Measurements from ENCODE around the gene CXCR5.
"Not testable (repeated sequence)": the region's sequence is repeated elsewhere in the genome, so short reads cannot be mapped to it uniquely, and the experiment has no call there.

The CXCR5 gene, protein sequence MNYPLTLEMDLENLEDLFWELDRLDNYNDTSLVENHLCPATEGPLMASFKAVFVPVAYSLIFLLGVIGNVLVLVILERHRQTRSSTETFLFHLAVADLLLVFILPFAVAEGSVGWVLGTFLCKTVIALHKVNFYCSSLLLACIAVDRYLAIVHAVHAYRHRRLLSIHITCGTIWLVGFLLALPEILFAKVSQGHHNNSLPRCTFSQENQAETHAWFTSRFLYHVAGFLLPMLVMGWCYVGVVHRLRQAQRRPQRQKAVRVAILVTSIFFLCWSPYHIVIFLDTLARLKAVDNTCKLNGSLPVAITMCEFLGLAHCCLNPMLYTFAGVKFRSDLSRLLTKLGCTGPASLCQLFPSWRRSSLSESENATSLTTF

DNA sequence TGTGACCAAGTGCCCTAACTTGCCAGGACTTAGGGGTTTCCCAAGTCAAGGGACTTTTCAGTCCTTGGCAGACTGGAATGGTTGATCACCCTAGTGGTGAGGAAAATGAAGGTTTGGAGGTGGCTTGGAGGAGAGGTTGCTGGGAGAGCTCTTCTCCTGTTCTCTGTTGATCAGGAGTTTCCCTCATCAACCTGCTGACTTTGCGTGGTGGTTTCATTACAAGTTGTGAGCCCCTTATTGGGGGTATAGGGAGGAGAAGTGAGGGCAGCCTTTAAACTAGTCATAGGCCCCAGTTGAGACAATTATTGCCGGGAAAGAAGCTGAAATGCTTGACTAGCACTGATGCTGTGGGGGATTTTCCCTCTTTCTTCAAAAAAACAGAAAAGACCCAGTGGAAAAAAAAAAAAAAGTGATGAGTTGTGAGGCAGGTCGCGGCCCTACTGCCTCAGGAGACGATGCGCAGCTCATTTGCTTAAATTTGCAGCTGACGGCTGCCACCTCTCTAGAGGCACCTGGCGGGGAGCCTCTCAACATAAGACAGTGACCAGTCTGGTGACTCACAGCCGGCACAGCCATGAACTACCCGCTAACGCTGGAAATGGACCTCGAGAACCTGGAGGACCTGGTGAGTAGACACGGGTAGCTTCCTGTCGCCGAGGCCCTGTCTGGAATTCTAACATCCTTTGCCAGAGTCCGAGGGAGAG, at the start of gene CXCR5:
Gene CXCR5 (plus strand): TSS at position 525 of the 704 bp plus-strand sequence. CDS start 50 bp downstream, at position 575.
- TF ChIP-seq, protein P1, sequence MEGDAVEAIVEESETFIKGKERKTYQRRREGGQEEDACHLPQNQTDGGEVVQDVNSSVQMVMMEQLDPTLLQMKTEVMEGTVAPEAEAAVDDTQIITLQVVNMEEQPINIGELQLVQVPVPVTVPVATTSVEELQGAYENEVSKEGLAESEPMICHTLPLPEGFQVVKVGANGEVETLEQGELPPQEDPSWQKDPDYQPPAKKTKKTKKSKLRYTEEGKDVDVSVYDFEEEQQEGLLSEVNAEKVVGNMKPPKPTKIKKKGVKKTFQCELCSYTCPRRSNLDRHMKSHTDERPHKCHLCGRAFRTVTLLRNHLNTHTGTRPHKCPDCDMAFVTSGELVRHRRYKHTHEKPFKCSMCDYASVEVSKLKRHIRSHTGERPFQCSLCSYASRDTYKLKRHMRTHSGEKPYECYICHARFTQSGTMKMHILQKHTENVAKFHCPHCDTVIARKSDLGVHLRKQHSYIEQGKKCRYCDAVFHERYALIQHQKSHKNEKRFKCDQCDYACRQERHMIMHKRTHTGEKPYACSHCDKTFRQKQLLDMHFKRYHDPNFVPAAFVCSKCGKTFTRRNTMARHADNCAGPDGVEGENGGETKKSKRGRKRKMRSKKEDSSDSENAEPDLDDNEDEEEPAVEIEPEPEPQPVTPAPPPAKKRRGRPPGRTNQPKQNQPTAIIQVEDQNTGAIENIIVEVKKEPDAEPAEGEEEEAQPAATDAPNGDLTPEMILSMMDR (IDR thresholded peaks at IDR 0.05; ENCODE audit: insufficient read depth, missing control alignments) = no peak
- DNase-seq (ENCODE audit: insufficient read length, low spot score) (no peak), FAIRE-seq (no peak)

DNA sequence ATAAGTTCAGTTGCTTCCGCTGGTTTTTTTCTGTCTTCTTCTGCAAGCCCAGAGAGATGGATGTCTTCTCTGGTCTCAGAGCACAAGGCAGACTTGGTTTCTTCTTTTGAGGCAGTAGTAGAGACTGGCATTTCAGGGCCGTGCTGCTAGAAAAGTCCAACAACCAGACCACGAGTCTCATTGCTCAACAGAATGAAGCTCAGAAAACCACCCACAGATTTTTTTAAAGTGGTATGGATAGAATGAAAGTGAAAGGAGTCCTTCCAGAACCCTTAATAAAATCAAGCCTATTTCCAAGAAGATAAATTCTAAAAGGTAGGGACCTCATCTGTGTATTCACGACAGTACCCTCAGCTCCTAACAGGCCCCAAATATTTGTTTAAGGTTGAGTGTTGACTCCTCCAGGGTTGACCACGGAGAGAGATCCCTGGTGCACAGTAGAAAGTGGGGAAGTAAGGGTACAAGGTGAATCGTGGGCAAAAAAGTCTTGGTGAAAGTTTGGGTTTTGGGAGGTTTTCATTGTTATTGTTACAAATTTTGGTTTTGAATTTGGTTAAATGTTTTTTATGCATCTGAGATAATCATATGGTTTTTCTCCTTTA, 49.2 kb upstream of the CXCR5 start:
- TF ChIP-seq, protein P1 (IDR thresholded peaks at IDR 0.05; ENCODE audit: insufficient read depth, missing control alignments) = no peak
- no peak for DNase-seq (ENCODE audit: insufficient read length, low spot score)
- FAIRE-seq = no peak

DNA sequence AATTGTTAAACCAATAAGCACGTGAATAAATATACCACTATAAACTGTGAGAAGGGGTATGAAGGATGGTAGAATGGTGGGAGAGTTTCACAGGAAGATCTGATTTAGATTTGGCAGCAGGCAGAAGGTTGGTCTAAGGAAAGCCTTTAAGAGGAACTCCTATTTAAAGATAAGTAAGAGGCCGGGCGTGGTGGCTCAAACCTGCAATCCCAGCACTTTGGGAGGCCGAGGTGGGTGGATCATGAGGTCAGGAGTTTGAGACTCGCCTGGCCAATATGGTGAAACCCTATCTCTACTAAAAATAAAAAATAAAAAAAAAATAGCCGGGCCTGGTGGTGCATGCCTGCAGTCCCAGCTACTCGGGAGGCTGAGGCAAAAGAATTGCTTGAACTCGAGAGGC, 45.8 kb upstream of the CXCR5 start:
- TF ChIP-seq, protein P1 (IDR thresholded peaks at IDR 0.05; ENCODE audit: insufficient read depth, missing control alignments) = no peak
- FAIRE-seq (no peak), DNase-seq (ENCODE audit: insufficient read length, low spot score) (no peak)

DNA sequence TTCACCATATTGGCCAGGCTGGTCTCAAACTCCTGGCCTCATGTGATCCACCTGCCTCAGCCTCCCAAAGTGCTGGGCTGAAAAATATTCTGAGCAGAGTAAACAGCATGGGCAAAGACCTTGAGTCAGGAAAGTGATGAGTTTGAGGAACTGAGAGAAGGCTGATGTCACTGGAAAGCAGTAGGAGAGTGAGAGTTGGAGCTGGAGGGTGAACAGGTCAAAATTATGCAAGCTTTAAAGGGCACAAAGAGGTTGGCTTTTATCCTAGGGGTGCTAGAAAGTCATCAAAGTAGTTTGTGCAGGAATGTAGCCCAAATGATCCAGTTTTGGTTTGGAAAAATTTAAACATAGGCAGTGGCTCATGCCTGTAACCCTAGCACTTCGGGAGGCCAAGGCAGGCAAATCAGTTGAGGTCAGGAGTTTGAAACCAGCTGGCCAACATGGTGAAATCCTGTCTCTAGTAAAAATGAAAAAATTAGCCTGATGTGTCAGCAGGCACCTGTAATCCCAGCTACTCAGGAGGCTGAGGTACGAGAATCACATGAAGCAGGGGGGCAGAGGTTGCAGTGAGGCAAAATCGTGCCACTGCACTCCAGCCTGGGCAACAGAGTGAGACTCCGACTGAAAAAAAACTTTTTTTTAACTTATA, 44.7 kb upstream of the CXCR5 start:
- no peak for FAIRE-seq

DNA sequence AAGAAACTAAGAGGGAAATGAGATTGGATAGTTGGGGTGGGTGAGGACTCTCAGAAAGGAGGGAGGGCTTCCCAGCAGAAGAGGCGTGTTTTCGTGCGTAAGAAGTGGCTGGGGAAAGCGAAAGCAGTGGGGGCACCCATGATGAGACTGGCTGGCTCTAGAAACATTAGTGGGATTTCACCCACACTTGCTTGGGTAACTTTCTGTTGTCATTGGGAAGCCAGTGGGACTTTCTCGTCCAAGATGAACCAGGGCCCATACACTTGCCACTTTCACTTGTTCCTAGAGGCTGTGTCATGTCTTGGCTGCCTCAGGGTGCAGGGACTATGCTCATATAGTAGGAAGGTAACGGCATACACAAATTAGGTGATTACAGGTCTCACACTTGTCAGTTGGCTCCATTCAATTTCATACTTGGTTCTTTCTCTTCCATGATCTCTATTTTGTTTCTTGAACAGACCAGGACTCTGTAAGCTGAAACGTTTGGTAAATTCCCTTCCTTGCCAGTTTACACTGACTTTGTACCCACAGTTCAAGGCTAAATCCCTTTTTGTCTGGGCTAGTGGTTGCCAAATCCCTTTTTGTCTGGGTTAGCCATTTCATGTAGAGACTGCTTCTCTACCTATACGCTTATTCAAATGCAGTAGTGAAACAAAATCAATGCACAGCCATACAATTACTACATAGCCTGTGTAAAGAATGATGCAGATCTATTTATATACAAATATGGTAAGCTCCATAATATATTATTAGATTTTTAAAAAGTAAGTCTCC, 42.0 kb upstream of the CXCR5 start:
- TF ChIP-seq, protein P1 (IDR thresholded peaks at IDR 0.05; ENCODE audit: insufficient read depth, missing control alignments) = no peak
- DNase-seq (ENCODE audit: insufficient read length, low spot score) (no peak), FAIRE-seq (no peak)

More for the DNA sequence above, 44.7 kb upstream of the CXCR5 start:
- TF ChIP-seq, protein P1 (IDR thresholded peaks at IDR 0.05; ENCODE audit: insufficient read depth, missing control alignments) = no peak
- no peak for DNase-seq (ENCODE audit: insufficient read length, low spot score)

DNA sequence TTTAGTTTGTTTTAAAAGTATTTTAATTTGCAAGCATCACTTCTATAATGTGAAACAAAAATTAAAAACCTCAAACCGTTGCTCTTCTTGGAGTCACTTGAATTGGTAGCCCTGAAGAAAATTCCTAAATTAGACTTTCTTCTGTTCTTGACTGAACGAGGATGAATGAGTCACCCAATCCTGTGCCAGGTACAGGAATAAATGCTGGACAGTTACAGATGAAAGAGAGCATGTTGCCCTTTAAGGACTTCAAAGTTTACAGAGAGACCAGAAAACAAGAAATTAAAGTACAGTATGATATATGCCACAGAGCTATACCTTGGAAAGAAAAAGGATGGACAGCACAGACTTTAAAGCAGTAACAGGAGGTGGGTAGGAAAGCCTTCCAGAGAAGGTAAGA, 41.3 kb upstream of the CXCR5 start:
- TF ChIP-seq, protein P1 (IDR thresholded peaks at IDR 0.05; ENCODE audit: insufficient read depth, missing control alignments) = no peak
- DNase-seq (ENCODE audit: insufficient read length, low spot score) (no peak), FAIRE-seq (no peak)

DNA sequence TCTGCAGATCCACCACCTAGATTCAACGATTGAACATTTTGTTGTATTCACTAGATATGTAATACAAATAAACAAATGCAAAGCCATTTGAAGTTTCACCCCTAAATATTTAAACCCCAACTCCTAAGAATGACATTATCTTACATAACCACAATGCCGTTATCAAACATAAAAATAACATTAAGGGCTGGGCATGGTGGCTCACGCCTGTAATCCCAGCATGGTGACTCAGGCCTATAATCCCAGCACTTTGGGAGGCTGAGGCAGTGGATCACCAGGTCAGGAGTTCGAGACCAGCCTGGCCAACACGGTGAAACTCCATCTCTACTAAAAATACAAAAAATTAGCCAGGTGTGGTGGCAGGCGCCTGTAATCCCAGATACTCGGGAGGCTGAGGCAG, 40.8 kb upstream of the CXCR5 start:
- not testable (repeated sequence) for DNase-seq (ENCODE audit: insufficient read length, low spot score); FAIRE-seq

Data from D721Med (cell line).